Hematopoietic multipotent progenitor cell treated with erythropoietin and hydrocortisone succinate and interleukin-3 and kit ligand, for 17 days (in vitro differentiated cells): ENCODE measurements around the gene IGSF9.

Experiments
- DNase-seq: peaks from one replicate; pipeline ENCODE4 v3.0.0-alpha.2; 2015; ENCODE audit warnings: low spot score

Gene IGSF9

DNA sequence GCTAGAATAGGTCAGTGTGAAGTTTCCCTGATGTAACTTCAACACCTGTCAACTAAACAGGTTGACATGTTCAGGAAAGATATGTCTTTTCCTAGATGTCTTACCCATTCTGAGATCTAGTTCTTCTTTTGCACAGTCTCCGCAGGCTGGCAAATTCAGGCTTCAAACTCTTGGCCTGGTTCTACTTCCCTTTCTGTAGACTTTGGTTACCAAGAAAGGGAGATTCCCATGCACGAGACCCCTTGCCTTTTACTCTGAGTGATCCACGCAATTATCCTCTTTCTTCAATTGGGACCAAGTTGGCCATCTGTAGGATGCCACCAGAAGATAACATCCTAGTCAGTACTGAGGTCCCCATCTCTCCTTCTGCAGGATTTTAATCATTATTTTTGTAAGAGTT, 47.5 kb downstream of the IGSF9 start:
- no peak for DNase-seq

DNA sequence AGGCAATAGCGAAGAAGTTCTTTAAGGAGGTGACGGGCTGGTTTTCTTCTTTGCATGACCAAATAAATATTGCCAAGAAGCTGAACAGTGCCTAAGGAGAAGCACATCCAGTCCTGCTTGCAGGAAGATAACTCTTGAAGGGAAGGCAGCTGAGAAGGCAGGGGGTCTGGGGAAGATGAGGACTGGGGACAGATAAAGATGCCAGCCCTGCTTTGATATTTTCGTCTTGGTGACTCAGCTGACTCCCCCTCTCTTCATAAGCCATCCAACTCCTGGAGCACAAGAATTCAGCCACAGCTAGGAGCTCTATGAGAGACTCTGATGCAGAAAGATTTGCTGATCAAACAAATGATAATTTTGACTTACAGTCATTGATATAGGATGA, 48.9 kb downstream of the IGSF9 start:
- DNase-seq = no peak

DNA sequence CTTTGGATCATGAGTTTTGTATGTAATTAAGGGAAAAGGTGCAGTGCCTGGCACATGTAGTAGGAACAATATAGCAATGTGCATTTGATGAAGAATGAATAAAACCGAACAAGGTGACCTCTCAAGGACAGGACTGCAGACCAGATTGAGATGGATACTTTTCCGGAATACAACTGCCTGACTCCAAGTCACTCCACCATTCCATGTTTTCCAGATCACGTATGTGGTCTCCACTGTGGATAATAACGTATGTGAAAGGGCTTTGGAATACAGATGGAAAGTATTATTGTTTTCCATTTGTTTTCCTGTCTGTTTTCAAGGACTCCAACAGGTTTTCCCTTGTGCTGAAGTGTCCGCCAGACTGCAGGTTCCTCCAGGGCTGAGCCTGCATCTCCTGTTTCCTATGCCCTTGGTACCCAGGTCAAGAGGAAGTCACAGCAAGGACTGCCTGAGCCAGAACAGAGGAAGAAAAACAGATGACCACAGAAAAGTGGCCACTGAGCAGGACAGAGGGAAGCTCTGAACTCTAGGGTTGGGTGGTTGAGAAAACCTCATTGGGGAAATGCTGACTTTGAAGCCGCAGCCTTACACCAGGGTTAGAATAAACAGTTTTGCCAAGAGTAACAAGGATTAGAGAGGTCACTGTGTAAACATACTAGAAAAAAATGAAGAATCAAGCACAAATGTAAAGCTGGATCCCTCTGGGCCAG, 49.4 kb downstream of the IGSF9 start:
- DNase-seq = no peak

- no peak for DNase-seq
Measured at GRCh38 chr1:159895286-159895685, 50.1 kb downstream of the IGSF9 start.

DNA sequence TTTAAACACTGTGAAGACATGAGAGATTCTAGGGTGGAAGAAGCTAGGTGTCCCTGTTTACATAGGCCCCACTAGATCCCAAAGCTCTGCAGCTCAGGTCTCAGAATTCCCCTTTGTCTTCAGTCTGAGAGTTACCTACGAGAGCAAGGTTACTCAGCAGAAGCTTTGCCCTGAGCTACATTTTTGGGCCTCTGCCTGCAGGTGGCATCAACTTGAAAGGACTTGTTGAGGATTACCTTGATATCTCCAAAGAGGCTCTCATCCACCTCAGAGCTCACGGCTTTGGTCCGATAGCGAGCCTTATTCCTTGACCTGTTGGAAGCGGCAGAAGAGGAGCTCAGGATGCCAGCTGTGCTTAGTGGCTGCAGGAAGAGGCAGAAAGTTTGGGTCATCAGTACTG, 52.5 kb downstream of the IGSF9 start:
- DNase-seq = no peak

DNA sequence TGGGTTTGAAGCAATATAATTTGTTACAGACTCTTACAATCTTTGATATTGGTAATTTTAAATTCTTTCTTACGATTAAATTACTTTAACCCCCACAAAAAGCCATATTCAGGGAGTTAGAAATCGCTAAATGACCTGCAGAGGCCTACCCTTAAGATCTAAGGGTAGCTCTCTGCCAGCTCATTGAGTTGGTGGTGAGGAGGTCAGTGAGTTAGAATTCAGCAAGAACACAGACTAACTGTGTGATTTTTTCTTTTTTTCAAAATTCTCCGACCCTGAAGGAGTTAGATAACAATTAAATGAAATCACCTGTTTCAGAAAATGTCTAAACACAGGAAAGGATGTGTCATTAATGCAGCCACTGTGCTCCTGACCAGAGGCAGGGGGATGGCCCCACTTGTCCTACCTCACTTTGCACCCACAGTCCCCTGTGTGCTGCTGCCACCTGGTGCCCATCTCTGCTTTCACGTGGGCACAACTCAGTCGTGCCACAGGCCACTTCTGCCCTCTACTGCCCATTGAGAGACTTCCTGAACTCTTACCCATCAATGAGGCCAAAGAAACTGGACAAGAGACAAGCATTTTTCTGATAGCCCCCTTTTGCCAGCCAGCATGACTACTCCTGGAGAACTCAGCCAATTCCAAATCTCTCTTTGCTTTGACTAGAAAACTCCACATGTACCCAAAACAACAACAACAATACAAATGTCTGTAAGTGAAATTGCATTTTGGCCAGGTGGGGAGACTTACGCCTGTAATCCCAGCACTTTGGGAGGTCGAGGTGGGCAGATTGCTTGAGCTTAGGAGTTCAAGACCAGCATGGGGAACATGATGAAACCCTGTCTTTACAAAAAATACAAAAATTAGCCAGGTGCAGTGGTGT, 53.9 kb downstream of the IGSF9 start:
- DNase-seq = peak; percentile 84

GRCh38 chr1:159890390-159890789, 55.0 kb downstream of the IGSF9 start:
- DNase-seq = no peak

DNA sequence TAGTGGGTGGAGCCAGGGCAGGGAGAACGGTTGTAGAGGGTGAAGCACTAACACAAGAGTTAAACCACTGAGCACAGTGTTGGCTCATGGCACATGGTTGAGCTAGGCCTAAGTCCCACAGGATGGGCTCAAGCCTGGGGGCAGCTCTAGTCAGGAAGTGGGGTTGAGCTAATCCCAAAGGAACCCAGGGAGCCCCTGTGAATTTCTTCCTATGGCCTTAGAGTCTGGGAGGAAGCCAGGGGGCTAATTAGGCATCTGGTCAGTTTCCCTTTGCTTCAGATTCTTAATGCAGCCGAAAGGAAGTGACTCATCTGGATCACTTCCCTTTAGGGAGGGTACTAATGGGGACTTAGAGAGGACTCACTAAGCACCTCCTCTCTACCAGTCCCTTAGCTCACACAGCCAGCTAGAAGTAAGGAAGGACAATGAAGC, 55.6 kb downstream of the IGSF9 start:
- no peak for DNase-seq

- no peak for DNase-seq
Measured at GRCh38 chr1:159889202-159889601, 56.2 kb downstream of the IGSF9 start.

DNA sequence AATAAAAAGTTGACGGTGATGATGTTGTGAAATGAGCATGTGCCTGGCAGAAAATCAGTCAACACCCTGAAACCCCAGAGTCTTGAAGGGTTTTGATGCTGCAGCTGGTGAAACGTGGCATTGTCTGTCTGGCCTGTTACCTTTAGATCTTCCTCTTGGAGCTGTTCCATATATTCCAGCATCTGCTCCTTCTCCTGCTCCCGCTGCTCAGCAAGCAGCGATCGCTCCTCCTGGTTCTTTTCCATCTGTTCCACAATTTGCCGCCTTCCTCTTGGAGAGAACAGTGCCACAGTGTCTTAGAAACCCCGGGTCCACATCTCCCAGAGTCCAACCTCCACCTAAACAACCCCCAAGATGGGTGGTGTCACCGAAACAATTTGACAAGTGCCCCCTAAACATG, 61.1 kb downstream of the IGSF9 start:
- no peak for DNase-seq

DNA sequence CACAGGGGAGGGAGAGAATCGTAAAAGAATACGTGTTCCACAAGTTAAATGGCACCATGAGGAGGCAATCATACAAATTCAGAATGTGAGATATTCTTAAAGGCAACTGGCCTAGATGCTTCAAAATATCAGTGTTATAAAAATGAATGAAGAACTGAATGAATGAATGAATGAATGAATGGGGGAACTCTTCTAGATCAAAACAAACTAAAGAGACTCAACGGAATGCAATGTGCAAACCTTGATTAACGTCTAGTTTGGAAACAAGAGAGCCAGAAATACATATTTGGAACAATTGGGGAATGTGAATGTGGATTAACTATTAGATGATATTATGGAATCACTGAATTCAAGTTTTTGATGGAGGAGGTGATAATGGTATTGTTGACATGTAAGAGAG, 62.3 kb downstream of the IGSF9 start:
- DNase-seq = no peak

- no peak for DNase-seq
Measured at GRCh38 chr1:159882527-159882862, 62.9 kb downstream of the IGSF9 start.

DNA sequence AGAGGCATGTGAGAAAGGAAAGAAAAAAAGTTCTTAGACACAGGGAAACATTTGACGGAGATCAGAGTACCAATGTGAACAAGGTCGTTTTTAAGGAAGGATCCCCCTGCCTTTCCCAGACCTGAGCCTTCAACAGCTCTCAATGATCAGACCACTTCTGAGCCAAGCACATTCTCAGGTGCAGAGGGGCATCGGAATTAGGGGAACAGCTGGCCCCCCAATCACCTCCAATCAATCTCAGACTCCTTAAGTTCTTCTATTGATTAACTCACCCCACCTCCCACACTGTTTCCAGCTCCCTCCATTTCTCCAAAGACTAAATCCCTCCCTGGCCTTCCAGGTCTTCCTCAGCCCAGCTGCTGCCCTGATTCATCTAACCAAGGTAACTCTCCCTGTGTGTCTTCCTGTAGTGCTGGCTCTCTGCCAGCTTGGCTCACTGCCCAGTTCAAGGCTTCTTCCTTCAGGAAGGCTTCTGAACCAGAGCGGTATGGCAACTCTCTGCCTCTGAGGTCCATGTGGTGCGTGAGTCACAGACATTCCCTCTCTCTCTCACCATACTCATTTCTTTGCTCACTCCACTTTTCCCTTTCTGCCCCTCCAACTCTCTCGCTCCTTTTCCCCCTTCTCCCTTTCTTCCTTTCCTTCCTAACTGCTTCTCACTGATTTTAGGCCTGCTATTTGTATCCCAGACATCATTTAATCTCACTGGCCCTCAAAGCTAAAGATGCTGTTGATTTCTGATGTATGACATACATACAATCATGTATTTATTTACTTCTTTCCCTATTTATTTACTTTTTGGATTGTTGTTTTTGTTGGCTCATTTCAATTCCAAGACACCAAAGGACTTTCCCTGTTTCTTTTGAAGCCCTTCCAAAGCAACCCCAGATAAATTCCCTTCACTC, 63.5 kb downstream of the IGSF9 start:
- peak; percentile 67 for DNase-seq

DNA sequence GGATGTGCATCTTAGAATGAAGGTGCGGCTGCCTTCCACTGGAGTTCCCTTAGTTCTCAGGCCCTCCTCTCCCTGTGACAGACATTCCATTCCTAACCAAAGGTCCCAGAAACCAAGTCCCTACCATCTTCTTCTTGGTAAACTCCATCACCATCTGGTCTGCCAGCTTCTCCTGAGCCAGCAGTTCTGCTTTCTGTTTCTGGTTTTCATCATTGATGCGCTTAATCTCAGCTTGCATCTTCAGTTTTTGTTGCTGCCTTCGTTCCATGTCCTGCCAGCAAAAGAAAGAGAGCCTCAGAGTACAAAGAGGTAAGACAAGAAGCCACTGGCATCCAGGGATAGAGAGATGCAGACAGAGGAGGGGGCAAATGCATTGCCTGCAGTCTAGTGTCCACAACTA, 65.0 kb downstream of the IGSF9 start:
- DNase-seq = no peak

- DNase-seq = peak; percentile 52
Measured at GRCh38 chr1:159879977-159880376, 65.4 kb downstream of the IGSF9 start.

GRCh38 chr1:159879136-159879535, 66.3 kb downstream of the IGSF9 start:
- no peak for DNase-seq

DNA sequence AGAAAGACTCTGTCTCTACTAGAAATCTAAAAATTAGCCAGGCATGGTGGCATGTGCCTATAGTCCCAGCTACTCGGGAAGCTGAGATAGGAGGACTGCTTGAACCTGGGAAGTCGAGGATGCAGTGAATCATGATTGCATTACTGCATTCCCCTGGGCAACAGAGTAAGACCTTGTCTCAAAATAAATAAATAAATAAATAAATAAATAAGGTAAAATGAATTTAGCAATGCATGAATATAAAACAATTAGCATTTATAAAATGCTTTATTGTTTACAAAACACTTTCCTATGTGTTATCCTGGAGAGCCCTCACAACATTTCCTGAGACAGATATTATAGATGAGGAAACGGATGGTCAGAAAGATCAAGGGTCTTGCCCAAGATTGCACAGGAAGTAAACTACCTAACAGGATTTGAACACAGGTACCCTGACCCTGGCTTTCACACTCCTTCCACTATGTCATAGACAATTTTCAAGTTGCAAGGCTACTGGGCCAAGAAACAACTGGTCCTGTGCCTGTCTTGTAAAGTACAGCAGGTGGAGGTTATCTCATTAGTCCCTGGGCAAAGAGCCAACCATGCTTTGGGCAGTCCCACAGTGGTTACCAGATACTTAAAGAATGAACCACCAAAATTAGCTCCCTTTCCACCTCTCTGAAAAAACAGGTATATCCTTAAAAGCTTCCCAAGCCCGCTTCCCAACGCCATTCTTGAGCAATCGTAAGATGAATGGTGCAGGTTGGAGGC, 67.5 kb downstream of the IGSF9 start:
- DNase-seq = peak; percentile 16
